ENCODE results near the gene UBTF. TPM values are rescaled to one million over a fixed set of nuclear protein-coding genes. Genes with fewer than 3 reads are reported as not detected.

The UBTF gene
- total and polyA plus RNA-seq, 9 donors, result 29.6 to 128 (median 81.5) TPM

GRCh38 chr17:44254361-44255095 lies 35.1 kb upstream of the UBTF start:
- H3K4me1 ChIP-seq (ENCODE audit: insufficient read depth), result no peaks in the 10 kb centered on the region
- intact Hi-C loops (cut with DNase I), result no loop called here
- 48 to 53% (median 51%) methylated on average over 10 of the region's 10 CpGs for WGBS, 3 donors
- DNase-seq, result no peak
- H3K9me3 ChIP-seq, result no peaks in the 10 kb centered on the region
- H3K36me3 ChIP-seq, result no peaks in the 10 kb centered on the region
- TF ChIP-seq CTCF (IDR thresholded peaks at IDR 0.05) (no peak), POLR2A (IDR thresholded peaks at IDR 0.05) (no peak)
- no peak overlapping the region for H3K27ac ChIP-seq
- H3K4me3 ChIP-seq, result no peak overlapping the region
- H3K27me3 ChIP-seq, result no peaks in the 10 kb centered on the region

GRCh38 chr17:44253006-44253405 lies 33.5 kb upstream of the UBTF start:
- 75 to 83% (median 80%) methylated on average over 14 of the region's 14 CpGs for WGBS, 3 donors
- intact Hi-C loops (cut with DNase I), result no loop called here
- no peak for DNase-seq
- Histone ChIP-seq H3K4me1 (ENCODE audit: insufficient read depth) (no peaks in the 10 kb centered on the region), H3K4me3 (no peak overlapping the region), H3K9me3 (no peaks in the 10 kb centered on the region), H3K27ac (no peak overlapping the region), H3K36me3 (no peaks in the 10 kb centered on the region), H3K27me3 (no peaks in the 10 kb centered on the region)
- TF ChIP-seq CTCF (IDR thresholded peaks at IDR 0.05) (no peak), POLR2A (IDR thresholded peaks at IDR 0.05) (no peak), EP300 (IDR thresholded peaks at IDR 0.05) (no peak)

- no peak for DNase-seq
- Histone ChIP-seq H3K4me3 (no peak overlapping the region), H3K4me1 (ENCODE audit: insufficient read depth) (peaks cover 5% of the 10 kb centered on the region), H3K27me3 (no peaks in the 10 kb centered on the region), H3K9me3 (no peaks in the 10 kb centered on the region), H3K36me3 (no peaks in the 10 kb centered on the region), H3K27ac (no peak overlapping the region)
- intact Hi-C loops (cut with DNase I), result no loop called here
- WGBS, 3 donors, result 94 to 96% (median 95%) methylated on average over 17 of the region's 17 CpGs
- TF ChIP-seq CTCF (IDR thresholded peaks at IDR 0.05) (no peak), POLR2A (IDR thresholded peaks at IDR 0.05) (no peak), EP300 (IDR thresholded peaks at IDR 0.05) (no peak)
These were observed 31.6 kb upstream of the UBTF start for GRCh38 chr17:44251062-44251461.

- Histone ChIP-seq H3K4me3 (no peak overlapping the region), H3K36me3 (no peaks in the 10 kb centered on the region), H3K9me3 (no peaks in the 10 kb centered on the region), H3K27ac (no peak overlapping the region), H3K4me1 (ENCODE audit: insufficient read depth) (peaks cover 5% of the 10 kb centered on the region), H3K27me3 (no peaks in the 10 kb centered on the region)
- TF ChIP-seq POLR2A (IDR thresholded peaks at IDR 0.05), result no peak
- intact Hi-C loops (cut with DNase I), result no loop called here
- WGBS, 3 donors, result 77 to 80% (median 78%) methylated on average over 9 of the region's 9 CpGs
- DNase-seq, result no peak
These were observed 30.2 kb upstream of the UBTF start for GRCh38 chr17:44249501-44250246.

Measured in ovary (tissue), 9 donors.